ENCODE results near the gene IPO4.

Gene IPO4

DNA sequence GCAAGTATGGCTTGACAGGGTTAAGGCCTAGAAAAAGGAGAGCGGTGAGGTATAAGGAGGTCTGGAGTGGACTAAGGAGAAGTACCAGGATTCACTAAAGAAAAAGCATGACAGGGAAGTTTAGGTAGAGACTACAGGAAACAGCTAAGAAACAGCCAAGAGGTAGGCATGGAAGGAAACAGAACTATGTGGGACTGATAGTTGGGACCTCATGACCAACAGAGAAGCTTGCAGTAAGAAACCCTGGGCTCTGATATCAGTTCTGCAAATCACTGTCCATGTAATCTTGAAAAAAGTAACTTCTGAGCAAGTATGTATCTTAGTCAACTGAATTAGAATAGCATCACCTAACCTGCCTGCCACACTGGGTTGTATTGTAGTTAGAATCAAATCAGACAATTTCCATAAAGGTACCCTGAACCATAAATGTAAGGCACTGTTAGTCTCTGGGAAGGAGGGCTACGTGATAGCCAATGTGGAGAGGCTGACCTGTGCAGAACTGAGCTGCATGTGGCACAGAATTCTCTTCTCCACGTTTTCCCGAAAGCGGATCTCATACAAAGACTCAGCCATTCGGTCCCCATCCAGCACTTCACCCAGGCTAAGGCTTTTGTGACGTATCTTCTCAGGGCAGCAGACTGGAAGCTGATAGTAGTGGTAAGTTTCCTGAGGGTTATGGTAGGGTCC is 5.7 kb upstream of the IPO4 start:
- no peak for DNase-seq (ENCODE audit: low read depth in 2 of 2)

DNA sequence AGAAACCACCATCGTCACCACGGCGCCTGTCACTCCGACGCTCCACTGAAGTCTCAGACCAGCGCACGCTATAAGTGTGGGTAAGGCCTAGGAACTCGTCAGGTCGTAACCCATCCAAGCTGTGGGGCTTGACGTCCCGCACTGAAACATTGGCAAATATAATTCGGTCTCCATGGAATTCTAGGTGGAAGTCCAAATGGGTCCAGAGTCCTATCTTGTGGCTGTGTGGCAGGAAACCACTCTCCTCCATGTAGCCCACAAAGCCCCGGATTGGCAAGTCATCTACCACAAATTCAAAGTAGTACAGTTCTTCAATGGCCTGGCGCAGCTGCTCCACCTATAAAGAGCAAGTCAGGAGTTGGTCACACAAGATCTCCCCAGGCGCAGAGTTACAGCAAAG is 4.3 kb upstream of the IPO4 start:
- no peak for DNase-seq (ENCODE audit: low read depth in 2 of 2)

DNA sequence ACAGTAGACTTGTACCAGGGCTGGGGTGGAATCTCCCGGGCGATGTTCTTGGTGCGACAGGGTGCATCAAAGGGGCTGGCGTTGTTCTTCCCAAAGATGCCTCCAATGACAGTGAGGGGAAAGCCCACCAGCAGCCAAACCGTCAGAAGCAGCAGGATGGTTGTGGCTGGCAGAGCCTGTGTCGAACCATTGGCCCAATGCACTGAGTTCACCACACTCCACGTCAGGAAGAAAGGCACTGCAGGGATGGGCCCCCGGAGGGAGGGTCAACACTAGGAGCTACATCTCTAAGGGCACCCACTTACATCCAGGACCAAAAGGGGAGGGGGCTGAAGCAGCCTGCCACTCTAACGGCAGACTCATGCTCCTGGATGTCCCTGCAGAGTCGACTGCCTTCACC is 1.8 kb upstream of the IPO4 start:
- no peak for DNase-seq (ENCODE audit: low read depth in 2 of 2)

DNA sequence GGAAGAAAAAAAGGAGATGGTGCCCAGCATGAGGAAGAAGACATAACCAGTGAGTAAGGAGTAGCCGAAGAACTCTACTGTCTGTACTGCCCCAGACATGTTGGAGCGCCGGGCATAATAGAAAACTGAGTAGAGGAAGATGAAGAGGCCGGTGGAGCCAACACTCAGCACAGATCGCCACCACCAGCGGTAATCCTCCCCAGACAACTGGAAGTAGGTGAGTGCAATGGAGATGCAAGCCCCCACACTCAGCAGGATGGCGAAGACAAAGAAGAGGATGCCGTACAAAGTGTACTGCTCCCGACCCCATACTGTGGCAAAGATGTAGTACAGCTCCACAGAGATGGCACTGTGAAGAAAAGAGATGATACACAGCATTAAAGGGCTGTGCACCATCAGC is 844 bp upstream of the IPO4 start:
- DNase-seq (ENCODE audit: low read depth in 2 of 2), result no peak

DNA sequence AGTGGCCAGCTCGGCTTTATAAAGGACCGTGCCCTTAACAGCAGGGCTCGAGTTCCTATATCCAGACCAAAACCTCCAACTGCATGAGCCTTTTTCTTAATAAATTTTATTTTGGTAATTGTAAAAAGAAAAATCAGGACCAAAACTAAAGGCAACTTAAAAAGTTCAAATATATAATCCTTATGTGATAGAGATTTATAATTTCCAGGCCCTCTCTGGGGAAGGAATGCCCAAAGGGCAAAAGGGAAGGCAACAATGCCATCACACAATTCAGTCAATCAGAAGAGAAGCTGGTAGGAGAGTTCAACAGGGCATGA is 401 bp upstream of the IPO4 start:
- no peak for DNase-seq (ENCODE audit: low read depth in 2 of 2)

DNA sequence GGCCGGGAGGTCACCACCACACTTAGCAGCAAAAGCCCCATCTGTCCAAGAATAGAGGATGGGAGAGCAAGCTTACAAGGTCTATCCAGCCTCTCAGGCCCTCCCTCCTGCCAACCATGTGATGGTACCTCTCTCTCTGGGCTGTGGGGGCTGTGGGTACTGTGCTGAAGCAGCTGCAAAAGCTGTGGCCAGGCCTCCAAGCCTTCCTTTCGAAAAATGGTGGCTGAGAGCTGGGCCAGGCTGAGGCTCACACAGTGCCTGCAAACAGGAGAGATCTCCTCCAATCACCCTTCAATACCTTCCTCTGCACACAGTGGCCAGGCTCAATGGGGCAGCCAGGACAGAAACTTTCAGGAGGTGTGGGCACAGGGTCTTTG is 1.1 kb downstream of the IPO4 start:
- DNase-seq (ENCODE audit: low read depth in 2 of 2), result no peak

DNA sequence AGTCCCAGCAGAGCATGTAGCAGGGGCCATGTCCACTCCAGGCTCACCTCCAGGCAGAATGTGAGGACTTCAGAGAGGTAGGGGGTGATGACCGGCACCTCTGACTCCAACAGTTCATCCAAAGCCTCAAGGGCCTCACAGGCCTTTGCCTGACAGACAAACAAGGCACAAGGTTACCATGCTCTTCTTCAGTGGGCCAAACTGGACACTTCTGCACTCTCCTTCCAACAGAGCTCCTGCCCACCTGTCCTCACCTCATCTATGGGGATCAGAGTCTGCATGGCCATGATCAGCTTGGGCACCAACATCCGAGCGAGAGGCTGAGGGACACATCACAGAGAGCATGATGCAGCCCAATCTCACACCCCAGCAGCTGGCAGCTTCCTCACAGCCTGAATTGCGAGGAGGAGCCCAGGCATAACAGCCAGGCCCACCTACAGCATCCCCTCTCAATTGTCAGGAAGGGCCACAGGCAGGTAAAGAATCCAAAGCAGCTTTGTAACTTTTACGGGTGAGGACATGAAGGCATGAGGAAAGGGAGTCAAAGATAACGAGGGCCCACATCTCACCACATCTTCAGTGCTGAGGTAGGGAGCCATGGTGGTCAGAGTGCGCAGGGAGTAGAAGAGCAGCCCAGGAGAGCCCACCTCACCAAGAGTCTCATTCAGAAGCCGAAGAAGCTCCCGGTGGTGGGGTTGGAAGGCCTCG is 1.6 kb downstream of the IPO4 start:
- DNase-seq (ENCODE audit: low read depth in 2 of 2), result no peak

DNA sequence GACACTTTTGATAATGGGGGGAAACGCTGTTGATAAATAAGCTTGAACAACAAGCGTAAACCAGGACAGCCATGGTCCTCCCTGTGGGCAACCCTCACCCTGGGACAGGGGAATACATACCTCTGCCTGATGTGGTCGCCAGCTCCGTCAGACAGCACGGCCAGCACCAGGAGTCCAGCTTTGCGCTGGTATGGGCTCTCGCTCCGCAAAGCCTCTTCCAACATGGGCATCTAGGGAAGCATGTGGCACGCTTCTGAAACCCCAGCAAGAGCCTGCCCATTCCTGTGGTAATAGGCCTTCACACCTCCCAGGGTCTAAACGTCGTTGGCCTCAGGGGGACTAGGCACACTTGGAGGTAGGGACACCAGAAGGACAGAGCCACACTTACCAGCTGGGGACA is 2.9 kb downstream of the IPO4 start:
- no peak for DNase-seq (ENCODE audit: low read depth in 2 of 2)

DNA sequence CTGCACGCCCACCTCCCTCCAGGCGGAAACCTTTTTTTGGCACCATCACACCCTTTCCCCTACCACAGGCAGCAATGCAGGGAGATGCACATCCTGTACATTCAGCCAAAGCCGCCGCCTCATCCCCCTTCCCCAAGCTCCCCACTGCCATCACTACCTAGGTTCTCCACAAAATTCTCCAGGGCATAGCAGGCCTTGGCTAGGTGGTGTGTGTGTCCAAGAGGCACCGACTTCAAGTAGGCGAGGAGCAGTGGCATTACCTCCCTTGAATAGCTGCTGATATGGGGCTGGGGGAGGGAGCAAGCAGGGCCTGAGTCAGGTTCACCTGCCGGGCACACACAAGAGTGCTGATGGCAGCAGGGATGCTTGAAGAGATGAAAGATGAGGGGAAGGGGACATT is 3.6 kb downstream of the IPO4 start:
- no peak for DNase-seq (ENCODE audit: low read depth in 2 of 2)

DNA sequence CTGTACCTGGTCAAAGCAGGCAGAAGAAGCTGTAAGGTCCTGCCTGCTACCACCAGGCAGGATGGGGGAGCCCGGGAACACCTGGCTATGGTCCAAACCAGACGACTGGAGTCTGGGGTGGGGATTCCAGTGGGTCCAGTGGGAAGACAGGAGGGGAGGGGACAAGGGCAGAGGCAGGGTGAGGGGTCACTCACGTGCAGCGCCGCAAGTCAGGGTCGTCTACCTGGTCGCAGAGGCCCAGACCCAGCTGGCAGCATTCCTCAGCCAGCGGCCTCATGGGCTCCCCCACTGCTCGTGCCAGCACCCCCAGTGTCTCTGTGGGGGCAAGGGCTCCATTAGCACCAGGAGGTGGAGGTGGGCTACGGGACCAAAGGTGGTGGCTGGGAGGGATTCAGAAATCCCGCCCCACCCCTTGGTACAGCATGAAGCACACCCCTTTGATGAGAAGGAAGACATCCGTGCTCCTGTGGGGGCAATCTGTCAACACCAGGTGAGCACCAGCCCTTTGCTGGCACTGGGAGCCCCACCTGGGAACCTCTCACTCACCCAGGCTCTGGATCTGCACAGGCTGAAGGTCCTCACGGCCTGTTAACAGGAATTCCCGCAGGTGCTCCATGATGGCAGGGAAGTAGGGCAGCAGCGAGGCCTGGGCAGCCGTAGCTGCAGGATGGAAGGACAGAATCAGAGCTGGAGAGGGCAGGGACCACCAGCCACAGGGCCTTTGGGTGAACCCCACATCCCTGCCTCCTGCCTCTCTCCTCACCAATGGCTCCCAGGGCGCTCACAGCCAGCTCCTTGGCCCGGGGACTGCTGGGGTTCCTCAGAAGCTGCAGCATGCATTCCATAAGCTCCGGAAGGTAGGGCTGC is 4.3 kb downstream of the IPO4 start:
- no peak for DNase-seq (ENCODE audit: low read depth in 2 of 2)

DNA sequence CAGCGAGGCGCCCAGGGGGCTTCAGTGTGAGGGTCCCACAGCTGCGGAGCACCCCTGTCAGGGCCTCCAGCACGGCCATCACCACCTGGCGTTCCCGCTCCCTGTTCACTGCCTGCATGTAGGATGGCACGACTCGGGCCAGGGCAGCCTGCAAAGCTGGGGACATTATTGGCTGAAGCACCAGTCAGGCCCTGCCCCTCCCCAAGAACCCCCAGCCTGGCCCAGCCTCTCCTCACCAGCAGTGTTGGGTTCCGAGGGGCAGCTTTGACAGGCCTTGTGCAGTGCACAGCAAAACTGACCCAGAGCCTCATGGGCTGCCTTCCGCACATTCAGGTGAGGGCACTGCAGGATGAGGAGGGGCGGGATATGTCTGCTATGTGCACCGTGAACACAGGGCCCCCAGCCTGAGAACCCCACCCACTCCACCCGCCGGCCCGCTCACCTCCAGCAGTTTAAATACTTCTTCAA is 5.6 kb downstream of the IPO4 start:
- DNase-seq (ENCODE audit: low read depth in 2 of 2), result no peak

DNA sequence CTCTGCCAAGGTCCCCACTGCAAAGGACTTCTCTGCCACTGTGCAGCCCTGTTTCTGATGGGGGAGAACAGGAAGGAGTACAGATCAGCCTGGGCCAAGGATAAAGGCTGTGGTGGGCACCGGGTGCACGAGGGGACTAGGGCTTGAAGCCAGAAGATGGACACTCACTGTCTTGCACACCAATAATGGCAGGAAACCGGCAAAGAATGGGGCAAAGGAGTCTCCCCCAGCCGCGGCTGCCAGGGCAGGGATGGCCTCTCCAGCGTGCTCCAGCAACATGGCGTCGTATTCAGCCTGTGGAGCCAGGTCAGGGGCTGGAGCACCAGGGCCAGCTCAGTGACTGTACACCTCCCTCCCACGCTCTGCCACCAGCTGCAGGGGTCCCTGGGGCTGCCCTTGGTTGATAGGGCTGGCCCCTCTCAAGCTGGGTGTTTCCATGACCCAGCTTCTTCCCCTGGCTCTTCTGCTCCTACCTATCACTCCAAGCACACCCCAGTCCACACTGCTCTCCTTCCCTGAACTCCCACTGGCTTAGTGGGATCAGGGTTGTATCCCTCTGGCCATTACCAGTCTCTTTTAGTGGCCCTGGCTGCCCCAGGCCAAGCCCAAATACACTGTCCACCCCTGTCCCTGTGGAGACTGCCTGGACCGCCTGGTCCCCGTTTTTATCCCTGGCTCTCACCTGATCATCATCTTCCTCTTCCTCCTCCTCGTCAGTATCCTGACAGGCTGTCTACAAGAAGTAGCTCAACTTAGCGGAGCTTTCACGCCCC is 6.3 kb downstream of the IPO4 start:
- DNase-seq (ENCODE audit: low read depth in 2 of 2), result no peak

DNA sequence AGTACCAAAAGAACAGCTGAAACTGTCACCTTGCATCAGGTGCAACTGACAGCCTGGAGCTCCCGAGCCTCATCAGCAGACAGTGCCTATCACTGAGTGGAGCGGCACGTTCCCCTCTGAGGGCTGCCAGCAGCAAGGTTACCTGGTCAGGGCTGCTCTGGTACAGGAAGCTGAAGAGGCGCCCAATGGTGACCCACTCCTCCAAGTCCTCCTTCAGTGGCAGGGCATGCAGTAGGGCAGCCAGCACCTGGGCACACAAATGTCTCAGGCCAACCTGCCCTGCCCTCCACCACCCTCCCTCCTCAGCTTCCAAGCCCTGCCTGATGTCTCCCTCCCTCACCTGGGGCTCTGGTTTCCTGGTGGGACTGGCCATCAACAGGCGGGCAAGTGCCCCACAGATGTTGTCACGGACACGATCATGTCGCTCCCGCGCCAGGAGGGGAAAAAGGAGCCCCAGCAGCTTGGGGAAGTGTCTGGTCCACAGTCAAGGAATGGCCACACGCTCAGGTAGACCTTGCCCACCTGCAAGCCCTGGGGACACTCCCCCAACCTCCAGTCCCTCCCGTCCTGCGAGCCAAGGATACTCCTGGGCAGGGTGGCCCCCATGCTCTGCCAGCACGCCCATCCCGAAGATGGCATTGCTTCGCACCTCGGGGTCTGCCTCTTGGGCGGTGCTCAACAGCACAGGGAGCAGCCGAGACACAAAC is 7.1 kb downstream of the IPO4 start:
- DNase-seq (ENCODE audit: low read depth in 2 of 2), result no peak

DNA sequence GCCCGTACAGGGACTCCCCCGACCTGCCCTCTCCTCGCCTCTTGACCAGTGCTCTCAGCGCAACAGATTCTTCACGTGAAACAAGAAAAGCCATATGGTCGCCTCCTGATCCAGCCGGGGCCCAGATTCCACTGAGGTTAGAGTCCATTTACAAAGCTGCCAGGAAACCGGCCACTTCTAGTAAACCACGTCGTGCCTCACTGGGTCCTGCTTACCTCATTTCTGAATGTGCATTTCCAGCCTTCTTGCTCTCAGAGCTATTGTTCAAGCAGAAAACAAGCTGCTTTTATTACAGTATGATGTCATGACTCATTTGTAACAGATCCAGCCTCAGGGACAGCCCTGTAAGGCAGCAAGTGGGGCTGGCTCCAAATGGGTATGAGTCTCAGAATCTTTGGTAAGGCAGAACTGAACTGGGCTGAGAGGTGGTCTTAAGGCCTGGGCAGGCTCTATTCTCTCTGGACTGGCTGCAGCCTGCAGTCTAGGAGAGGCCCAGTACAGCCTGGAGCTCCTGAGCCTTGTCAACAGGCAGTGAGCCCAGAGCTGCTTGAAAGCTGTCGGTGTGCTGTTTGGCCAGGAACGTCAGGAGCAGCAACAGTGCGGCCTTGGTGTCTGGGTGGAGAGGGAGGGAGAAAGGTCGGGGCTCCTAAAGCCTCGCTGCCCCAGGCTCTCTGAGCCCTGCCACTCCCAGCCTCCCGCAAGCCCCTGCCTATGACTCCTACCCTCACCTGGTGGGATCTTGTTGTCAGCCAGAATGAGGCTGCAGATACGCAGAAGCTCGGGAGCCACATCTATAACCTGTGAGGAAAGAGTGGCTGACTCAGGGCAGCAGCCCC is 8.4 kb downstream of the IPO4 start:
- no peak for DNase-seq (ENCODE audit: low read depth in 2 of 2)

DNA sequence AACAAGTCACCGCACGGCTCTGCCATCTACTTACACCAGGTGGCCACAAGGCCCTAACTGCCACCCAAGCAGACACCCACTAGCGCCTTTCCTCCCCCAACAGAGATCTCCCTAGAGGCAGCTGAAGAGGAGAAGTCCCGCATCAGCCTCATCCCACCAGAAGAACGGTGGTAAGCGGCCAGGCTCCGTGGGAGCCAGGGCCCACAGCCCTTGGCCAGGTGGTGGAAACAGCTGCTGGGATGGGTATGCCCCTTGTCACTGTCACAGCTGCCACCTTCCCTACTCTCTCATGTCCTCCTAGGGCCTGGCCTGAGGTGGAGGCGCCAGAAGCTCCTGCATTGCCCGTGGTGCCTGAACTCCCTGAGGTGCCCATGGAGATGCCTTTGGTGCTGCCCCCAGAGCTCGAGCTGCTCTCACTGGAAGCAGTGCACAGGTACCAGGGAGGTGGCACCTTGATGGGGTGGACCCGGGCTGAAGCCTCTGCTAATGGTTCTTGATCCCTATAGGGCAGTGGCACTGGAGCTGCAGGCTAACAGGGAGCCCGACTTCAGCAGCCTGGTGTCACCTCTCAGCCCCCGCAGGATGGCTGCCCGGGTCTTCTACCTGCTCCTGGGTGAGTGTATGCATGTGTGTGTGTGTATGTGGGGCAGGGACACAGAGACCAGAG is 9.2 kb downstream of the IPO4 start:
- DNase-seq (ENCODE audit: low read depth in 2 of 2), result no peak

DNA sequence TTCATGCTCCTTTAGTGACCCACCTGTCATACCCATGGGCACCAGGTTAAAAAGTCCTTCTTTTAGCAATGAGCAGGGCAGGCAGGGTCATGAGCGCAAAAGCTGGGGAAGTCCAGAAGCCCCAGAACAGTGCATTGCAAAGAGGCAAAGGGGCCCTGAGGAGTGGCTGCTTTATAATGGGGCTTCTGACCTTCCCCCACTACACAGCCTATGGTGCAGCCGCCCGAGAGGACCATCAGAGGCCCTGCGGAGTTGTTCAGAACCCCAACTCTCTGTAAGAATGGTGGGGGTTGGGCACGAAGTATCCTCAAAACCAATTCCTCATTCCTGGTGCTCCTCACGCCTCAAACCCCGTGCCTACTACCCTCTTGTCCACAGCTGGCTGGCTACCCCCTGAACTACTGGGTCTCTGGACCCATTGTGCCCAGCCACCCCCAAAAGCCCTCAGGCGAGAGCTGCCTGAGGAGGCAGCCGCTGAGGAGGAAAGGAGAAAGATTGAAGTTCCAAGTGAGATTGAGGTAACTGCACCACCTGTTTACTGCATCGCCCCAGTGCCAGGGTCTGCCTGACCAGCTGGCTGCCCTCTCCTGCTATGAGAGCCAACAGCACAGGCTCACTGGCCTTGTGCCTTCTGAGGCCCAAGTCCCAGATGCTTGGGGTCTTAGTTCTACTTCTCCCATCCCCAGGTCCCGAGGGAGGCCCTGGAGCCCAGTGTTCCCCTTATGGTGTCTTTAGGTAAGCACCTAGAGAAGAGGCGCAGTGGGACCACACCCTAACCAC is 10.0 kb downstream of the IPO4 start:
- DNase-seq (ENCODE audit: low read depth in 2 of 2), result no peak

DNA sequence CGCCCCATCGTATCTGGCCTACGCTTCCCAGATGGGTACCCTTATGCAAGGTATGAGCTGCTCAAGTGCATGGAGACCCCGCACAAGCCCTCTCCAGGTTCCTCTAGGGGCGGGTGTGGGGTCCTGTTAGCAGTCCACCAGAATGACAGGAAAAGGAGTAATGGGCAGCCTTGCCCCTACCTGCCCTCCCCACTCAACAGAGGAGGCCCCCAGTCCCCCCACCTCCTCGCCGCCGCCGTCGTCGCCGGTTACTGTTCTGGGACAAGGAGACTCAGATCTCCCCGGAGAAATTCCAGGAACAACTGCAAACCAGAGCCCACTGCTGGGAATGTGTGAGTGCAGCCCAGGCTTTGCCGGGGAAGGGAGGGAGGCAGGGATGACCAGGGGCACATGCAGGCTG is 10.7 kb downstream of the IPO4 start:
- DNase-seq (ENCODE audit: low read depth in 2 of 2), result no peak

DNA sequence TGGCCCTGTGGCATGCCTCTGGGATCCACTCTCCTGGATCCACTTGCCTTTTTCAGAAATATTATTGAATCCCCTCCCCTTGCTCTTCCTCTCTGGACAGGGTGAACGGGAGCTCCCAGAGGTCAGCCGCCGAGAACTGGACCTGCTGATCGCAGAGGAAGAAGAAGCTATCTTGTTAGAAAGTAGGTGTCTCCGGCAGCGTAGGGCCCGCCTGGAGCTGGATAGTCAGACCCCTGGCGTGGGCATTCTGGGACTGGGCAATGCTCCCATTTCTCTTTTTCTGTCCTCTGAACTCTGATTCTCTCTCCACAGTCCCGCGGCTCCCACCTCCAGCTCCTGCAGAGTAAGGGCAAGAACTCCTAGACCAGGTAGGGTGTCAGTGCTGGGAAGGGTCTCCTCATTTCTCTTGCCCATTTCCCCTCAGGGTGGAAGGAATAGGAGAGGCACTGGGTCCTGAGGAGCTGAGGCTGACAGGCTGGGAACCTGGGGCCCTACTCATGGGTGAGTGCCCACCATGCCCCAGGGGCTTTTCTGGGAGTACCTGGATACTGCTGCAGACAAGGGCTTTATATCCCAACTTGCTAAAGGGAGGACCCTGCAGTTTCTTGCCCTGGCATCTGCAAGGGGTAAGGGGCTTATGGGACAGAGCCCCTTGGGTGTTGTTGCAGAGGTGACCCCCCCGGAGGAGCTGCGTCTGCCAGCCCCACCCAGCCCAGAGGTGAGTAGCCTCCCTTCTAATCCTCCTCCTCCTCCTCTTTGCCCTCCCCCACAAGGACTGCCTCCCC is 11.4 kb downstream of the IPO4 start:
- DNase-seq (ENCODE audit: low read depth in 2 of 2), result no peak
